ENCODE results near the gene PTPRN2.

GRCh38 chr7:157991761-157992160 is 595.9 kb downstream of the PTPRN2 start:
- TF ChIP-seq CTCF (conservative IDR thresholded peaks at IDR 0.05; ENCODE audit: low read depth, low read length) (no peak), EZH2 (IDR thresholded peaks at IDR 0.05; ENCODE audit: borderline replicate concordance, low read depth, low read length, poor library complexity, severe bottlenecking) (no peak)

All from A673 (cell line).